Osteoblast (primary cell): ENCODE results near the gene MAZ. TPM values are rescaled to one million over a fixed set of nuclear protein-coding genes. Genes with fewer than 3 reads are reported as not detected.
A peak's percentile ranks its signal among the peaks of the same experiment; 100 is the strongest.

Experiments
- DNase-seq: peaks from one replicate; pipeline ENCODE4 v3.0.0; 2011; ENCODE audit warnings: low spot score, mixed read lengths; ENCODE audit not compliant: insufficient read length; ENCODE audit errors: missing footprints
- H2AFZ ChIP-seq: 2 replicates; pipeline ENCODE4 v1.6.0; 2011; ENCODE audit warnings: mild to moderate bottlenecking, low read length
- H3K27ac ChIP-seq: 2 replicates; pipeline ENCODE4 v1.5.1; 2011; ENCODE audit warnings: mild to moderate bottlenecking, low read depth, low read length, moderate library complexity
- H3K27me3 ChIP-seq: 2 replicates; pipeline ENCODE4 v1.6.0; 2012; ENCODE audit warnings: mild to moderate bottlenecking, control low read depth, inconsistent platforms, low read length, moderate library complexity; ENCODE audit not compliant: insufficient read depth
- H3K36me3 ChIP-seq: 2 replicates; pipeline ENCODE4 v1.5.1; 2011; ENCODE audit warnings: mild to moderate bottlenecking, low read length, control low read depth, moderate library complexity; ENCODE audit not compliant: insufficient read depth
- H3K4me1 ChIP-seq: 2 replicates; pipeline ENCODE4 v1.5.1; 2011; ENCODE audit warnings: mild to moderate bottlenecking, low read length, control low read depth, moderate library complexity; ENCODE audit not compliant: insufficient read depth
- H3K4me2 ChIP-seq: 2 replicates; pipeline ENCODE4 v1.6.0; 2011; ENCODE audit warnings: mild to moderate bottlenecking, low read length; ENCODE audit not compliant: insufficient read depth
- H3K4me3 ChIP-seq: fragments of 200-600 bp; sonication (generic); 3 replicates; pipeline ENCODE4 v1.5.1; 2012; ENCODE audit warnings: mild to moderate bottlenecking, low read length, inconsistent platforms; ENCODE audit not compliant: insufficient read depth
- H3K79me2 ChIP-seq: 2 replicates; pipeline ENCODE4 v1.6.0; 2012; ENCODE audit warnings: mild to moderate bottlenecking, low read length, control low read depth, inconsistent platforms; ENCODE audit not compliant: insufficient read depth
- H3K9me3 ChIP-seq: 2 replicates; pipeline ENCODE4 v1.5.1; 2011; ENCODE audit warnings: low read depth, low read length, control low read depth
- H4K20me1 ChIP-seq: 2 replicates; pipeline ENCODE4 v1.6.0; 2012; ENCODE audit warnings: mild to moderate bottlenecking, low read length, control low read depth; ENCODE audit not compliant: insufficient read depth
- CTCF ChIP-seq: IDR thresholded peaks from 2 replicates; pipeline ENCODE4 v1.5.1; 2011; ENCODE audit warnings: mild to moderate bottlenecking, low read depth, low read length, moderate library complexity; ENCODE audit errors: extremely low read depth
- total RNA-seq: library from RNA; depleted of rRNA; stranded (reverse); fragments of >200 nt; gene quantifications from 2 replicates; pipeline ENCODE4 v1.2.3, GENCODE V29; 2012

Gene MAZ
- total RNA-seq, 1 donor, result 267 TPM

GRCh38 chr16:29765167-29766032 is 40.9 kb upstream of the MAZ start:
- Histone ChIP-seq H3K36me3 (no peaks in the 10 kb centered on the region), H3K4me3 (no peak overlapping the region), H3K27me3 (peaks cover 4% of the 10 kb centered on the region), H4K20me1 (no peaks in the 10 kb centered on the region), H2AFZ (no peak overlapping the region), H3K9me3 (no peaks in the 10 kb centered on the region), H3K4me1 (no peaks in the 10 kb centered on the region), H3K27ac (no peak overlapping the region), H3K4me2 (no peak overlapping the region), H3K79me2 (no peaks in the 10 kb centered on the region)
- DNase-seq, result peak; percentile 32
- no peak for TF ChIP-seq CTCF

DNA sequence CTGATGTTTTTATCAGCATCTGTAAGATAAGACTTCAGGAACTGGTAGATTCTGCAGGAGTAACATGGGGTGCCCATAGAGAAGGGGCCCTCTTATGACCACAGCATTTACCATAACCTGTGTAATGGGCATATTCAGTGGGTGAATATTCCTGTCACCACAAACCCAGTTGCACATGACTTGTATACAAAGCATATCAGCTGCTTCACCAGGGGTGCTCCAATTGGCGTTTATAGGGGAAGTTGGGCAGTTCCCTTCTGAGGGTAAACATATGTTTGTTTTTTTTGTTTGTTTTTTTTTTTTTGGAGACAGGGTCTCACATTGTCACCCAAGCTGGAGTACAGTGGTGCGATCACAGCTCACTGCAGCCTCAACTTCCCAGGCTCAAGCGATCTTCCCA is 39.8 kb upstream of the MAZ start:
- Histone ChIP-seq H3K36me3 (no peaks in the 10 kb centered on the region), H3K27me3 (peaks cover 4% of the 10 kb centered on the region), H3K27ac (no peak overlapping the region), H2AFZ (no peak overlapping the region), H3K4me1 (no peaks in the 10 kb centered on the region), H3K4me3 (no peak overlapping the region), H3K79me2 (no peaks in the 10 kb centered on the region), H4K20me1 (no peaks in the 10 kb centered on the region), H3K9me3 (no peaks in the 10 kb centered on the region), H3K4me2 (no peak overlapping the region)
- no peak for DNase-seq
- no peak for TF ChIP-seq CTCF

DNA sequence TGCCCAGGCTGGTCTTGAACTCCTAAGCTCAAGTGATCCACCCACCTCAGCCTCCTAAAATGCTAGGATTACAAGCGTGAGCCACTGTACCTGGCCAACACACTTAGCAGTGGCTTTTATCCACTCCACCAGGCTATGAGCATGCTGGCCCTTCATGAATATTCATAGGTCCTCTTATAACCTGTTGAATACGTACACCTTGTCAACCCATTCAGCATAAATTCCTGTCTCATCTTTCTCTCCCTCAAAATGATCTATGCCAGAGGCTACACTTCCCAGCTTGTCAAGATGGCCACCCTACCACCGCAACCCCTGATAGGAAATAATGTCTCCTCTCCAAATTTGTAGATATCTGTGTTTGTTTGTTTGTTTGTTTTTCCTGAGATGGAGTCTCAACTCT is 39.3 kb upstream of the MAZ start:
- H4K20me1 ChIP-seq, result no peaks in the 10 kb centered on the region
- no peak for DNase-seq
- H3K36me3 ChIP-seq, result no peaks in the 10 kb centered on the region
- H3K4me1 ChIP-seq, result no peaks in the 10 kb centered on the region
- no peaks in the 10 kb centered on the region for H3K9me3 ChIP-seq
- no peak for TF ChIP-seq CTCF
- H2AFZ ChIP-seq, result no peak overlapping the region
- H3K4me3 ChIP-seq, result no peak overlapping the region
- no peaks in the 10 kb centered on the region for H3K79me2 ChIP-seq
- H3K27ac ChIP-seq, result no peak overlapping the region
- H3K27me3 ChIP-seq, result peaks cover 4% of the 10 kb centered on the region
- no peak overlapping the region for H3K4me2 ChIP-seq

- no peak for TF ChIP-seq CTCF
- H2AFZ ChIP-seq, result no peak overlapping the region
- H3K27ac ChIP-seq, result no peak overlapping the region
- no peaks in the 10 kb centered on the region for H3K79me2 ChIP-seq
- peaks cover 4% of the 10 kb centered on the region for H3K27me3 ChIP-seq
- no peaks in the 10 kb centered on the region for H3K4me1 ChIP-seq
- H3K9me3 ChIP-seq, result no peaks in the 10 kb centered on the region
- no peaks in the 10 kb centered on the region for H3K36me3 ChIP-seq
- DNase-seq, result no peak
- no peak overlapping the region for H3K4me2 ChIP-seq
- H3K4me3 ChIP-seq, result no peak overlapping the region
- H4K20me1 ChIP-seq, result no peaks in the 10 kb centered on the region
Measured at GRCh38 chr16:29769507-29769906, 36.8 kb upstream of the MAZ start.
